Stimulated activated naive B cell treated with anti-CD40 and anti-IgM and Interleukin-4, amounts not matched to agents 10 μg/mL and 1 μg/mL and 100 μg/mL, for 72 hours (primary cell): ENCODE results near the gene PRR14L.
"Not testable (repeated sequence)": the region's sequence is repeated elsewhere in the genome, so short reads cannot be mapped to it uniquely, and the experiment has no call there.

Experiments
- ATAC-seq, 2 donors: fragments of 150-1000 bp; cut with Tn5 transposase; replicated peaks; 2 replicates each; pipeline ENCODE4 v1.10.0; 2021; ENCODE audit warnings: moderate library complexity in 1 of 2
- DNase-seq: peaks from one replicate; pipeline ENCODE4 v3.0.0; 2021
- H3K27ac Mint-ChIP-seq: one replicate; pipeline ENCODE4 v1.8.0; 2022; ENCODE audit warnings: mild to moderate bottlenecking, mixed read lengths
- H3K27me3 Mint-ChIP-seq, 2 donors: one replicate each; pipeline ENCODE4 v1.8.0; 2022; ENCODE audit warnings: mixed read lengths in 2 of 2
- H3K36me3 Mint-ChIP-seq, 2 donors: one replicate each; pipeline ENCODE4 v1.8.0; 2022; ENCODE audit warnings: mixed read lengths in 2 of 2, mild to moderate bottlenecking in 1 of 2
- H3K4me1 Mint-ChIP-seq, 2 donors: one replicate each; pipeline ENCODE4 v1.8.0; 2022; ENCODE audit warnings: mixed read lengths in 2 of 2, mild to moderate bottlenecking in 1 of 2
- H3K4me3 Mint-ChIP-seq, 2 donors: one replicate each; pipeline ENCODE4 v1.8.0; 2022; ENCODE audit warnings: mild to moderate bottlenecking in 2 of 2, mixed read lengths in 2 of 2, moderate library complexity in 1 of 2
- H3K9me3 Mint-ChIP-seq, 2 donors: one replicate each; pipeline ENCODE4 v1.8.0; 2022; ENCODE audit warnings: mixed read lengths in 2 of 2, mild to moderate bottlenecking in 1 of 2

Gene PRR14L

DNA sequence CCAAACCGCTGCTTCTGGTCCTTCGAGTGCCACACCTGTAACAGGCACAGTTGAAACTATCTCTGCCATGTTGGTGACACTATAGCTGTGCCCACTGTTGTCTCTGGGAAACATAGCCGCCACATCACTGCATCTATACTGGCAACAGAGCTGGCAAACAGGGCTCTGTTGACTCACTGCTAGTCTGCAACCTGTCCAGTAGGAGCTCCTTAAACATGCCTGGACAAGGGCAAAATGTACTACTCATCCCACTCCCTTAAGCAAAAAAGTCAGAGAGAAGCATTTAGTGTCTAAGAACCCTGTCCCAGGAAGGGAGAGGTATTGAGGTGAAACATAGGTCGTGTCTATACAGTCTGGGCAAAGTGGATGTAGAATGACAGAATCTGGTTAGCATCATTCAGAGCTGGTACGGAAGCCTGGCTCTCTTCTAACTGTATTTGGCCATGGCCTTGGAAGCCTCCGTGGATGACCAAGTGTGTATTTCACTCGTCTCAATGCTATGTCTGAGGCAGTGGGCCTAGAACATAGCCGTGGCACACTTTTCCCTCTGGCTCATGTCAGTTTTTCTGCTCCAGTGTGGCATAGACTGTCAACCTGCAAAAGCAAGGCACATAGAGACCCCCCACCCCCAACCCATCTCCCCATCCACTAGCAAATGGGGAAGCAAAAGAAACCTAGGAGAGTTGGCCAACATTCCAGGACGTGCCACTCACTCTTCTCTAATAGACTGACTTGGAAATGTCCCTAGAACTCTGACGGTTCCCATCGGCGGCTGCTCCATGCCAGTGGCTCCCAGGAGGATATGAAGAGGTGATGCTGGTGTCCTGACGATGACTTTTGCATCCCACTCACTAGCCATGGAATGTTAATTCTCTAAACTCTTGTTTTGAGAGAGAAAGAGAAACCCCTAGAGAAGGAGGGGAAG lies 66.5 kb downstream of the PRR14L start:
- Mint-ChIP-seq H3K36me3 (peaks cover 17 to 55% of the 10 kb centered on the region in 2 donors), H3K27me3 (no peaks in the 10 kb centered on the region), H3K27ac (peak overlapping the region; percentile 25), H3K9me3 (no peaks in the 10 kb centered on the region), H3K4me1 (peaks cover 0 to 6% of the 10 kb centered on the region in 2 donors), H3K4me3 (no peak overlapping the region)
- no peak for ATAC-seq
- no peak for DNase-seq

DNA sequence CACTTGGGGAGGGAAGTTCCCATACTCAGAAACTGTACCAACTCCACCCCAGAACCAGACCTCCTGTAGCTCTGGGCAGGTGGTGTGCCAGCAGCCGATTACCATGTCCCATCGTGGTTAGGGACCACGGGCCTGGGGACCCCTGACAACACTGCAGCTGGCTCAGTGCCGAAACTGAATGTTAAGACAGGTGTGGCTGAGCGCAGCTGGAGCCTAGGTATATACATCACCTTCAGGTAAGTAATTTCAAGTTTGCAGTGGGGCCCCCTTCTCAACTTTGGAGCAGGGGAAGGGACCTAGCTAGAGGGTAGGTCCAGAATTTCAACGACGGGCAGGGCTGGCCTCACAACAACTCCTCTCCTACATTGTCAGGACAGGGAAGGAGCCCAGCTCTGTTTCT lies 67.2 kb downstream of the PRR14L start:
- Mint-ChIP-seq H3K4me3 (no peak overlapping the region), H3K36me3 (peaks cover 17 to 53% of the 10 kb centered on the region in 2 donors), H3K9me3 (peaks cover 0 to 2% of the 10 kb centered on the region in 2 donors), H3K27me3 (no peaks in the 10 kb centered on the region), H3K27ac (peak overlapping the region; percentile 25), H3K4me1 (peaks cover 0 to 6% of the 10 kb centered on the region in 2 donors)
- no peak for DNase-seq
- no peak for ATAC-seq

GRCh38 chr22:31681349-31682345 lies 68.3 kb downstream of the PRR14L start:
- ATAC-seq, result no peak
- Mint-ChIP-seq H3K27me3 (no peaks in the 10 kb centered on the region), H3K36me3 (peaks cover 15 to 52% of the 10 kb centered on the region in 2 donors), H3K4me1 (peaks cover 5 to 9% of the 10 kb centered on the region in 2 donors), H3K27ac (no peak overlapping the region), H3K4me3 (no peak overlapping the region), H3K9me3 (peaks cover 2 to 3% of the 10 kb centered on the region in 2 donors)
- DNase-seq, result no peak

DNA sequence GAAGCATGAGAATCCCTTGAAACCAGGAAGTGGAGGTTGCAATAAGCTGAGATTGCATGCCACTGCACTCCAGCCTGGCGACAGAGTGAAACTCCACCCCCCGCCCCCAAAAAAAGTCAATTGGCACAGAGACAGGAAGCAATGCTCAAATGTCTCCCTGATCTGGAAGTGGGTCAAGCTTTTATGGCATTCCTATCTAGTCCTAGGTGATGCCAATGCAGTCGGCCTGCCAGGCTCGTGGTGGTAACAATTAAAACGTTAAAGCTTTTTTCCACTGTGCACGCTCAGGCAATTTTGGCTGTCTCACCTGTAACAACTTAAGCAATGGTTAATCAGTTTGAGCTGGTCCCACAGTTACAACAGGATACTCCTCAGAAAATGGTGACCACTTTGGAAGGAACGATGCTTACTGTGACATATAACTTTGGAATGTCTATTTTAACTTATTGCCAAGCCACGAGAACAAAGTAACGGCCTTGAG lies 69.0 kb downstream of the PRR14L start:
- DNase-seq (no peak), ATAC-seq (no peak)
- Mint-ChIP-seq H3K4me1 (peaks cover 13 to 14% of the 10 kb centered on the region in 2 donors), H3K27ac (no peak overlapping the region), H3K27me3 (no peaks in the 10 kb centered on the region), H3K36me3 (peaks cover 15 to 54% of the 10 kb centered on the region in 2 donors), H3K4me3 (no peak overlapping the region), H3K9me3 (peaks cover 3 to 6% of the 10 kb centered on the region in 2 donors)

- peaks cover 19 to 23% of the 10 kb centered on the region in 2 donors for H3K4me1 Mint-ChIP-seq
- peaks cover 5 to 37% of the 10 kb centered on the region in 2 donors for H3K36me3 Mint-ChIP-seq
- no peaks in the 10 kb centered on the region for H3K27me3 Mint-ChIP-seq
- H3K27ac Mint-ChIP-seq, result no peak overlapping the region
- ATAC-seq, result no peak
- peaks cover 3 to 6% of the 10 kb centered on the region in 2 donors for H3K9me3 Mint-ChIP-seq
- no peak overlapping the region for H3K4me3 Mint-ChIP-seq
- DNase-seq, result no peak
Measured at GRCh38 chr22:31678748-31679147, 71.2 kb downstream of the PRR14L start.

- peak overlapping the region; percentile 95 to 97 for H3K4me3 Mint-ChIP-seq
- peaks cover 17 to 28% of the 10 kb centered on the region in 2 donors for H3K4me1 Mint-ChIP-seq
- peaks cover 5 to 25% of the 10 kb centered on the region in 2 donors for H3K36me3 Mint-ChIP-seq
Measured at GRCh38 chr22:31676700-31677099, 73.2 kb downstream of the PRR14L start.

GRCh38 chr22:31674219-31674618 lies 75.7 kb downstream of the PRR14L start:
- peak in 1 of 2 donors; percentile 24 for ATAC-seq
- H3K27me3 Mint-ChIP-seq, H3K4me3 Mint-ChIP-seq, H3K9me3 Mint-ChIP-seq, DNase-seq: not testable (repeated sequence)
- Mint-ChIP-seq H3K4me1 (peaks cover 16 to 28% of the 10 kb centered on the region in 2 donors), H3K36me3 (peaks cover 4 to 21% of the 10 kb centered on the region in 2 donors), H3K27ac (peak overlapping the region; percentile 59)

More at GRCh38 chr22:31676700-31677099, 73.2 kb downstream of the PRR14L start:
- H3K27me3 Mint-ChIP-seq, result no peaks in the 10 kb centered on the region
- DNase-seq (peak; percentile 89), ATAC-seq (peak; percentile 100)
- H3K9me3 Mint-ChIP-seq, result peaks cover 3 to 6% of the 10 kb centered on the region in 2 donors
- peak overlapping the region; percentile 98 for H3K27ac Mint-ChIP-seq

GRCh38 chr22:31668849-31669248 lies 81.1 kb downstream of the PRR14L start:
- not testable (repeated sequence) for H3K27ac Mint-ChIP-seq, H3K4me3 Mint-ChIP-seq, H3K9me3 Mint-ChIP-seq, H3K36me3 Mint-ChIP-seq, ATAC-seq, DNase-seq, H3K27me3 Mint-ChIP-seq
- peaks cover 2 to 13% of the 10 kb centered on the region in 2 donors for H3K4me1 Mint-ChIP-seq

DNA sequence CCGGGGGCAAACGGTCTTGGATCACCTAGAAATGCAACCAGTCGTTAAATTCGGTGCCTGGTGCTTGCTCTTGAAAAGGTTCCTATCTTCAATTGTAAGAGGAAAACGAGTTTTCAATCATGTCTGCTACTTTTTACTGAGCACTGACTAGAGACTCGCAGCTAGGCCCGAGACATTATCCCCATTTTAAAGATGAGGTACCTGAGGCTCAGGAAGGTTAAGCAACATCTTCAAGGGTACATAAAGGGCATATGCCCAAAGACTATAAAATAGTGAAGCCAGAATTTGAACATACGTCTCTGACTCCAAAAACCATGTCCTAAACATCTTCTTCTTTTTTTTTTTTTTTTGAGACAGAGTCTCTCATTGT lies 87.3 kb downstream of the PRR14L start:
- peak overlapping the region; percentile 88 to 94 for H3K4me3 Mint-ChIP-seq
- H3K27ac Mint-ChIP-seq, result peak overlapping the region; percentile 96
- peaks cover 16 to 22% of the 10 kb centered on the region in 2 donors for H3K4me1 Mint-ChIP-seq
- ATAC-seq (no peak), DNase-seq (no peak)
- H3K27me3 Mint-ChIP-seq, result no peaks in the 10 kb centered on the region
- H3K36me3 Mint-ChIP-seq, result peaks cover 7 to 19% of the 10 kb centered on the region in 2 donors
- H3K9me3 Mint-ChIP-seq, result no peaks in the 10 kb centered on the region

DNA sequence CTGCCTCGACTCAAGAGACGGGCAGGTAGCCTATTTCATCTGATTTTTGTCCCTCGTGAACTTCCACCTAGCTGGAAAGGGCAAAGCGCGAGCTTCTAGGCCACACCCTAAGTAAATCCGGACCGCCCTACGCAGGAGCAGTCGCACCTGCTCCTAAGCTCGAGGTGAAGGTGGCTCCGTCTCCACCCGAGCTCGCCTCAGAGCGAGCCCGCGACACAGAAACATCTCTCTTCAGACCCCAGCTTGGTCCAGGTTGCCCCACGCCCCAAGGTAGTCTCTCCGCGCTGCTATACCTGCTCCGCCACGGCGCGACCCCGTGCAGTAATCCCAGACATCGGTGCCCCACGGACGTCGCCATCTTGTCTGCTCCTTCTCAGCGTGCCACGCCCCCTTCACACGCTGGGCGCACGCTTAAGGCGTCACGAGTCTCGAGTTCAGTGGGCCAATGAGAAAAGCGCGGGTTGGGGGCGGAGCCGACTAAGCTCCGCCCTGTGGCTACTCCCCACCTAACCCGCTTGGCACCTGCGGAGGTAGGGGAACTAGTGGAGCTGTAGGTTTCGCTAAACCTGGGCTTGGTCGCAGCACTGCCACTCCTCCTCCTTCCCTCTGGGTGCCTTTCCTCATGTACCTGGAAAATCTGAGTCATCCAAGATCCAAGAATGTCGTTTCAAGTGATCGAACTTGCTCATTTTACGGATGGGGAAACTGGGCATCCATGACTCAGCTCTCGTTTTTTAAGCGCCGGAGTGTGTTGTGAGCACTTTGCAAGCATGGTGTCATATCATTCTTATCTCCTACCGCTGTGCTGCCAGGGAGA lies 87.9 kb downstream of the PRR14L start, which contains the start of gene PISD:
Gene PISD (minus strand): TSS at position 365 of the 817 bp plus-strand sequence. CDS start 7 bp downstream, at position 358.
- no peaks in the 10 kb centered on the region for H3K27me3 Mint-ChIP-seq
- peak; percentile 90 to 94 for ATAC-seq
- H3K27ac Mint-ChIP-seq, result peak within 1 kb of the TSS; percentile 96
- peak within 1 kb of the TSS; percentile 88 to 94 for H3K4me3 Mint-ChIP-seq
- H3K4me1 Mint-ChIP-seq, result peaks cover 16 to 22% of the 10 kb centered on the region in 2 donors
- H3K36me3 Mint-ChIP-seq, result peaks cover 7 to 19% of the 10 kb centered on the region in 2 donors
- no peaks in the 10 kb centered on the region for H3K9me3 Mint-ChIP-seq
- DNase-seq, result peak; percentile 95

DNA sequence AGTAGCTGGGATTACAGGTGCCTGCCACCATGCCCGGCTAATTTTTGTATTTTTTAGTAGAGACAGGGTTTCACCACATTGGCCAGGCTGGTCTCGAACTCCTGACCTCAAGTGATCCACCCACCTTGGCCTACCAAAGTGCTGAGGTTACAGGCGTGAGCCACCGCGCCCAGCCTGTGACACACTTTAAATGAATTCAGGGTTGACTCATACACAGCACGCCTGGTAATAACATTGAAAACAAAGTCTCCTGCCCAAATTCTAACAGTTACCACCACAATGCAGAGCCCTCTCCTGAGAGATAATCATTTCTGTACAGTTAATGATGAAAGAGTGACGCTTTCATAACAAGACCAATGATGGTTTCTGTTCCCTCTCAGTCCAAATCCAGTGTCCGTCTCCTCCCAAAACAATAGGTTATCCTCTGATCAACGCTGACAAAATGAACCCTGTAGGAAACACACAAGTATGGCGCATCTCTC lies 89.0 kb downstream of the PRR14L start:
- H3K27me3 Mint-ChIP-seq, H3K9me3 Mint-ChIP-seq, DNase-seq: not testable (repeated sequence)
- Mint-ChIP-seq H3K36me3 (peaks cover 7 to 23% of the 10 kb centered on the region in 2 donors), H3K4me1 (peaks cover 18 to 22% of the 10 kb centered on the region in 2 donors), H3K4me3 (peak overlapping the region; percentile 88 to 94), H3K27ac (peak overlapping the region; percentile 96)
- peak; percentile 44 to 62 for ATAC-seq

DNA sequence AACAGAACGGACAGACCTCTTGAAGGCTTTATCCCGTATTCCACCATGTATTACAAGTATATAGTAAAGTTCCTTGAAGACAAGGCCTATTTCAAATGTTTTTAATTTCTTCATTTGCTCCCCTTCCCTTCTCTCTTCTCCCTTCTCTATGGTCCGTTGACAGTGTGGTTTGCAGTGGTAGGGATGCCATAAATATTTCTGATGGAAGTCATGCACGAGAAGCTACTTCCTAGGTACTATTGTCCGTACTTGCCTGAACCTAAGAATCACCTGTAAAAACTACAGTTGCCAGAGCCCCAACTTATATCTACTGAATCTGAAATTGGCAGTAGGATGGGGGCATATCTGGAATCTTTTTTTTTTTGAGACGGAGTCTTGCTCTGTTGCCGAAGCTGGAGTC lies 90.7 kb downstream of the PRR14L start:
- DNase-seq, result no peak
- no peak overlapping the region for H3K4me3 Mint-ChIP-seq

DNA sequence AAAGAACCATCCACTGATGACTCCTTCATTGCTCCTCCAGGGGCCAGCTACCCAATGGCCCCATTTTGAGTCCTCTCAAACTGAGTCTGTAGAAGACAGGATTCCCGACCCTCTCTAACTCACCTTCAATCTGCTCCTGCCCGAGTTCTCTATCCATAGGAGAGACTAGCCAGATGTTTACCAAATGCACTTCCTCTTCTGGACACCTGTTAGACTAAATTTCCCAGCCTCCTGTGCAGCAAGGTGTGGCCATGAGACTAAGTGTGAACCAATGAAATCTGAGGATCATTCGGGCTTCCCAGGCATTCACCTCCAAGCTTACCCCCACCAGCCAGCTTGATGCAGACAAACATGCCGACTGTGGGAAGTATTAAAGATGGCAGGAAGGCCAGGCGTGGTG lies 95.5 kb downstream of the PRR14L start:
- peaks cover 31 to 45% of the 10 kb centered on the region in 2 donors for H3K4me1 Mint-ChIP-seq
- H3K27ac Mint-ChIP-seq, result no peak overlapping the region
- H3K36me3 Mint-ChIP-seq, result peaks cover 14 to 25% of the 10 kb centered on the region in 2 donors

More for the DNA sequence above, 90.7 kb downstream of the PRR14L start:
- H3K4me1 Mint-ChIP-seq, result peaks cover 19 to 21% of the 10 kb centered on the region in 2 donors
- no peaks in the 10 kb centered on the region for H3K9me3 Mint-ChIP-seq
- no peak for ATAC-seq
- H3K36me3 Mint-ChIP-seq, result peaks cover 10 to 26% of the 10 kb centered on the region in 2 donors
- no peak overlapping the region for H3K27ac Mint-ChIP-seq
- no peaks in the 10 kb centered on the region for H3K27me3 Mint-ChIP-seq

More for the DNA sequence above, 95.5 kb downstream of the PRR14L start:
- DNase-seq, result no peak
- H3K27me3 Mint-ChIP-seq, result no peaks in the 10 kb centered on the region
- H3K9me3 Mint-ChIP-seq, result no peaks in the 10 kb centered on the region
- peak overlapping the region in 1 of 2 donors; percentile 2 for H3K4me3 Mint-ChIP-seq
- no peak for ATAC-seq
